HG02763 (cell line): ENCODE data around the gene RPS15A.

Experiments
- ATAC-seq: cut with Tn5 transposase; IDR thresholded peaks from one replicate; pipeline ENCODE4 v1.9.1; 2021; ENCODE audit warnings: mild to moderate bottlenecking, moderate library complexity; ENCODE audit not compliant: unreplicated experiment

Gene RPS15A

DNA sequence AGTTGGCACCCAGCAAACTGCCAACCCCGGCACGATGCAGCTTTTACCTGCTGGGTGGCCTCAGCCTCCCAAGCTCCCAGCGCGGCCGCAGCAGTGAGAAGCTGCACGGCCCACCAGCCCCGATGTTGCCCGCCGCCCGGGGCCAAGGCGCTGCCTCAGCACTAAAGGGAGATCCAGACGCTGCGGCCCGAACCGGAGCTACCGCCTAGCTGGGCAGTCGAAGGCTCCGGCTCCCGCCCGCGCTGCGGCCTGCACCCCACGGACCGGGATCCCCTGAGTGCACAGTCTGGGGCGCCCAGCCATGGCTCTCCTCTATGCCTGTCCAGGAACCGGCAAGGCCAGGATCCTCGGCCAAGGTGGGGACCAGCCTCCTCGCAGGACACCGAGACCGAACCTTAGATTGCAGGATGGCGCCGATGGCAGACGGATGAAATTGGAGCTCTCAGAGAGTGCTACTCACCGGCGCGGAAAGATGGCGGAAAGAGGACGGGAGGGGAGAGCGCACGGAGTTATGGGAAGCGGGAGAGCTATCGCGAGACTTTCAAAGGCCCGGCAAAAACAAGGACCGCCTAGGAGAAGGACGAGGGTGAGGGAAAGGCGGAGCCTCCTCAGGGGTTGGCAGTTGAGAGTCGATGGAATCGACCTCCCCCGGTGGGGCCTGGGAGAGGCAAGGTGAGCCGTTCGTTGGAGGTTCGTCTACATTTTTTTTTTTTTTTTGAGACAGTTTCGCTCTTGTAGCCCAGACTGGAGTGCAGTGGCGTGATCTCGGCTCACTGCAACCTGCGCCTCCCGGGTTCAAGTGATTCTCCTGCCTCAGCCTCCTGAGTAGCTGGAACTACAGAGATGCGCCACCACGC lies at the start of gene RPS15A:
TSS of gene RPS15A (minus strand) at position 485 of the 857 bp plus-strand sequence. CDS start 1,221 bp downstream, outside the sequence.
- ATAC-seq = peak; percentile 93

DNA sequence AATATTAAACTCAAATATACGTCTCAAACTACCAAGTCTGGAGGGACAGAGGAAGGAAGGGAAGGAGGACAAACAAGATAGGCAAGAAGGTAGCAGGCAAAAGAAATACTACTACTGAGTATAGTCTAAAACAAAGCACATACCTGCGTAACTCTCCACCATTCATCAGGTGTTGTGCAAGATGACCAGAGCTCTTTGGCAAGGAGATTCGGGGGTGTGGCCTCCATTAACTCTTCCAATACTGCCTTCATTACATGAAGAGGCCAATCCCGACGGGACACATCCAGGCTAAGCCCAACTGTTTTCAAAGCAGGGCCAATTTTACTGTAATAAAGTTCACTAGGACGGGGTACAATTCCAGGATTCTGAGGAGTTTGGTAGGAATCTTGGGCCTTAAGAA lies 49.4 kb upstream of the RPS15A start:
- ATAC-seq = no peak

DNA sequence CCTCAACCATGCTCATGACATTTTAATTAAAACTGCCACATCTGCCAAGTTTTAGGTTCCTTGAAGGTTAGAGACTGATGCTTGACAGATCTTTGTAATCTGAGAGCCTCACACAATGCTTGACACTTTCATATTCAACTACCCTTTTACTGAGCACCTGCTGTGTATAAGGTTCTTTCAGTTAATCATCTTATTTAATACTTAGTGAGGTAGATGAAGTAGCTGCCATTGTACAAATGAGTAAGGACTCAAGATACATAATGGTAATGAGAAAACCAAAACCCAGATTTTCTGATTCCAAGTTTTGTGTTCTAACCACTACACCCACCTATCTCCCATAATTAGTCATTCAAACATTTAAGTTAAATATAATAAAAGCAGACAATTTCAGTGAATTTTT lies 46.6 kb upstream of the RPS15A start:
- no peak for ATAC-seq

DNA sequence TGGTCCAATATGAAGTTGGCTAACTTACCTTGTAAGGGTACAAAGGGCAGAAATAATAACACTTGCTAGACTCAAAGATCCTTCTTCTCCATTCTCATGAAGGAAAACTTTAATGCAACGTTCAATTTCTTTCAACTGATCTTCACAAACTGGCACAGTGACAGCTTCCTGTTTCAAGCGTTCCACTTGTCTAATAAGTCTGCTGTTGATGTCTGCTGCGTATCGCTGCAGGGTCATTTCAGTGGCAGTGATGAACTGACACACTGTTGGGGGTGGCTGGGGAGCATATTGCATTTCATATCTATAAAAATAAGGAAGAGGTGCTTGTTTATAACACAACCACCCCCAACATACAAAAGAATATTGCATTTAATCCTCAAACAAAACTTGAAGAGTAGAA lies 44.7 kb upstream of the RPS15A start:
- no peak for ATAC-seq

DNA sequence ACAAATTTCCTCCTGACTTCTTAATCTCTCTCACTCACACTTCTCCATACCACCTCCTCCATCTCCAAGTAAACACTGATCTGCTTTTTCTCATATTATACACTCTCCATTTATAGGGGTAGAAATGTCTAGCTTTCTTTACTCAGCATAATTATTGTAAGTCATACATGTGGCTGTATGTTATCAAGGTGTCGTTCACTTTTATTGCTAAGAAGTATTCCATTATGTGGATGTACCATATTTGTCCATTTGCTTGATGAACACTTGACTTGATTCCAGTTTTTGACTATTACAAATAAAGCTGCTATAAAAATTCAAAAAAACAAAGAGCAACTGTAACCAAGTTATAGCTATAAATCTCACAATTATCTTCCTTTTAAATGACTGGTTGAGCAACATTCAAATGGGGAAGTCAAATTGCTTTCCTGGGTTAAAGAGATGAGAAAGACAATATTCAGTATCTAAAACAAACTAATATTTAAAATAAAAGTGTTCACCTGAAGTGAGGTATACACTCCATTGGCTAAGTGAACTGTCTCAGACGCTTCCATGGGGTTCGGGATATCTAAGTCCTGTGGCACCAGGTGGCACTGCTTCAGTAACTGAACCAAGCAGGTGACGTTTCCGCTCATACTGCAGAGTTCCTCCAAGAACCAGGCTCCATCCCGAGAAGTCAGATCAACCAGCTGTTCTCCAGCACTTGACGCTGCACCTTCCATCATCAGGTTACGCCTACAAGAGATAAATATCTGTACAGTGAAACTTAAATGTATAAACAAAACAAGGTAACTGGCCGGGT lies 43.8 kb upstream of the RPS15A start:
- ATAC-seq = no peak

DNA sequence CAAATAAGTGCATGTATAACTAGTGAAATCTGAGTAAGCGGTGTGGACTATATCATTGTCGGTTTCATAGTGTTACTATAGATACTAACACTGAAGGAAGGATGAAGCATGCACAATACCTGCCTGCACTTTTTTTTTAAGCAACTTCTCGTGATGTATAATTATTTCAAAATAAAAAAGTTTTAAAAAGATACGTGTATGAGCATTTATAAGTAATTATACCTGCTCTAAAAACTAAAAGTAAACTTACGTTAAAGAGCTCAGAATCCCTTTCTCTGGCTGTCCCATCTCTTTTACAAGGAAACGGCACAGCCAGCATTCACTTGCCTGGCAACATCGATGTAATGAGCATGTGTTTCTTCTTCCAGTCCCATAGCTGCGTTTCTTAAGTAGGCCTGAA lies 42.5 kb upstream of the RPS15A start:
- ATAC-seq = no peak

DNA sequence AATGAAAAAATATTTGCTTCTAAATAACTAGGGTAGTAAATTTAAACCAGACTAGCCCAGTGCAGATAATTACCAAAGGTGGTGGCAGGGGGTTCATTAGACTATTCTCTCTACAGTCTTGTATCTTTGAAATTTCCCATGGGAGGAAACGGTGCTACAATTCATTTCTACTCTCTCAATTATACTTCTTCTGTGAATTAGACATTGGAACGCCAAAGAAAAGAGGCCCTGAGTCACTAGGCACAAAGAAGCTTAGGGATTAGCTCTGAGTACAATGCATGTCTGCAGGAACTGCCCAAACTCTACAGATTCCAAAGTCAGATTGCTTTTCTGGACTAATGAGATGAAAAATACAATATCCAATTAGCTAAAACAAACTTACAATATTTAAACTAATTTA lies 41.9 kb upstream of the RPS15A start:
- ATAC-seq = no peak

DNA sequence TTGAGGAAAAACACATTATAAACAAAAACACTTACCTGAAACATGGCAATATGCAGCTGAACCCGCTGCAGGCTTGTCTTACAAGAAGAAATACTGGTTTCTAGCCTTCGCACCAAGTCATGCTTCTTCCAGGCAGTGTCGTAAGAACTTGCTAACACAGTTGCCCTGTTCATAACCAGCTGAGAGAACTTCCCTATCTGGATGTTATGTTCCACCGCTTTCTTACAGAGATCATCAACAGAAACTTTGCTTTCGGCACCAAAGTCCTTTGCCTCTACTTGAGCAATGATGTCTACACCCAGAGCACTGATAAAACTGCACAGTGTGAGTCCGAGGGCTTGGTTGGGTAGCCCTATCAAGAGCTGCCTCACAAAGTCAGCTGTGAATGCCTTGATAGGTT lies 39.1 kb upstream of the RPS15A start:
- ATAC-seq = no peak

DNA sequence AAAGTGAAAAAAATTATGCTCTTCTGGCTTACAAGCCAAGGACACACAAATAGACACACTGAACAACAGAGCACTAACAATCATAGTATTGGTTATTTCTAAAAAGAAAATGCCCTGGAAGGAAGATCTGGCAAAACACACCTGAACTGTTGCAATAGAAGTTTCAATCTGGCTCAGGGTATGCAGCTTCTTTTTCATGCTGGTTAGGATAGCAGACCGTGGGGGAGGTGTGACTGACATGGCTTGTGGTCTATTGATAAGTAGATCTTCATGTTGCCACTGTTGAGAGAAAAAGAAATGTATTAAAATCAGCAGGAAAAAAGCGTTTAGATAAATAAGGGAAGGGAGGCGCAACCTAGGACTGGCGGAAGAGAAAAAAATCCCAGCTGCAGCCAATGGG lies 37.8 kb upstream of the RPS15A start:
- no peak for ATAC-seq

DNA sequence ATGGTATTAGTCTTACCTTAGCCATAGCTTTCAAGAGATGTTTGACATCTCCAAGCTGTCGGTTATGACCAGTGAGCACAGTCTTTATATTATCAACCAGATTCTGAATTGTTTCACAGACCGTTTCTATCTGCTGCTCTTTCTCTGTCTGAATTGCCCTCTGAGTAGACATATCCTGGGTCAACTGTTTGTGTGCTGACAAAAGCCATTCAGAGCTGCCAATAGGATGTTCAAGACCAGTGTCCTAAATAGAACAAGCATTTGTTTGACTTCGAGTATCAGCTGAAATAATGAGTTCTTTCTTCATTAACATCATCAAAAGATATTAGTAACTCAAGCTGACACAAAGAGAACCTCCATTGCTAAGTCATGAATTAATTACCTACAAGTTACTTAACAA lies 26.2 kb upstream of the RPS15A start:
- no peak for ATAC-seq

DNA sequence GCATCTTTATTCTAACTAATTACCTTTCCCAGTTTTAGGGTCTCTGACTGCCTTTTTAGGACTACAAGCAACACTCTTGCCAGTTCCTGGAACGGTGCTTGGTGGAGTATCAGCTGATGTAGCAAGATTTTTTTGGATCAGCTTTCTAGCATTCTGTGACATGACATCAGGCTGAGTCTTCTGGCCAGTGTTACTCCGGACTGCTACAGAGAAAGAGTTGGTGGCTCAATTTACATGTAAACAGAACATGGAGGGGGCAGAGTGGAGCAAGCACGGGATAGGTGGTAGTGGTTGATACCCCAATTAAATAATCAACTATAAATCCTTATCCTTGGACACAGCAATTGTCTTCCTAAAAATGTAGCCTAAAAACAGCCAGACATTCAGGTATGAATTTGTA lies 21.8 kb upstream of the RPS15A start:
- no peak for ATAC-seq

DNA sequence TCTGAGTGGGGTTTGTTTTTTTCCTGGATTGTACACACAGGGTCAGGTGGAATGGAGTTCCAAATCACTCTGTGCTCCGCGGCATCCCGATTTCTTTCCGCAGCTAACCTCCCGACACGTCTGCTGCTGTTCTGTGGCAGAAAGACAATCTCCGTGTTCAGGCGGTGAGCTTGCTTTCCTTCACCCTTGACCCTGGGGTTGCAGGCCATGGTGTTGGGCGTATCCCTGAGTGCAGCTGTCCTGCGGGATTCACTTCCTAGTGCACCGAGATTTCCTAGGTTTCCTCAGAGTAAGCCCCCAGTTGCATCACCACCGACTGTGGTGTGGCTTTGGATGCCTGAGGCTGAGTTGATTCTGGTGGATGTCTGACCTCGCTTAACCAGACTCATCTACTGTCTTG lies 19.0 kb upstream of the RPS15A start:
- ATAC-seq = no peak

DNA sequence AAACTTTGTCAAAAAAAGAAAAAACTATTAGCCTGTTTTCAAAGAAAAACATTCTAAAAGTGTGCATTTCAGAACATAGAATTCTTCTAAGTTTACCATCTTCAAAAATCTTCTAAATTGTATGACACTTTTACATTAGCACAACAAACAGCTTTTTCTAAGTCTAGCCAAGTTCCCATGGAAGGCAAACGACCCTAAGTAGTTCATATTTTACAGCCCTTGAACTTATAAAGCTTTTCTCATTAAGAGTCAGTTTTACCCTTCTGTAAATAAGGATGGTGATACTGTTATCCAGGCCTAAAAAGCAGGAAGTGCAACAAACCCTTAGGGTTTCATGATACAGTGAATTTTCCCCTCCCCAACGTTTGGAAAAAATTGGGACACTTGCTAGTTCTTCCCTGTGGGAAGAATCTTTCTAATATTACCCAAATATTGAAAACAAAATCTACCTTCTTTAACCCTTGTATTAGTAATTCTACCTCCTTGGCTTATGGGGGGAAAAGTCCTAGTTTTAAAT lies 15.2 kb upstream of the RPS15A start:
- ATAC-seq = no peak

DNA sequence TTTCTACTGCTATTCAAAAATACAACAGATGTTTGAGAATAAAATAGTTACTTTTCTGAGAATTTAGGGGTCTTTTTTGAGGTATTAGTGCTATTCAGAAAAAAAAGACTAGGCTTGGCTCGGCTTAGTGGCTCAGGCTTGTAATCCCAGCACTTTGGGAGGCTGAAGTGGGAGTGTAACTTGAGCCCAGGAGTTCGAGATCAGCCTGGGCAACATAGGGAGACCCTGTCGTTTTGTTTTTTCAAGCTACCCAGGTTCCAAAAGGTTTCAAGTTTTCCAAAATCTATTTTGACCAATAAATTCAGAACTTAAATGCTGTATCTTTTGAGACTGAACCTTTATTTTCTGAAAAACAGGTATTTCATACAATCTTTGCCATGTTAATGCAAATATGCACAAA lies 14.4 kb upstream of the RPS15A start:
- no peak for ATAC-seq

DNA sequence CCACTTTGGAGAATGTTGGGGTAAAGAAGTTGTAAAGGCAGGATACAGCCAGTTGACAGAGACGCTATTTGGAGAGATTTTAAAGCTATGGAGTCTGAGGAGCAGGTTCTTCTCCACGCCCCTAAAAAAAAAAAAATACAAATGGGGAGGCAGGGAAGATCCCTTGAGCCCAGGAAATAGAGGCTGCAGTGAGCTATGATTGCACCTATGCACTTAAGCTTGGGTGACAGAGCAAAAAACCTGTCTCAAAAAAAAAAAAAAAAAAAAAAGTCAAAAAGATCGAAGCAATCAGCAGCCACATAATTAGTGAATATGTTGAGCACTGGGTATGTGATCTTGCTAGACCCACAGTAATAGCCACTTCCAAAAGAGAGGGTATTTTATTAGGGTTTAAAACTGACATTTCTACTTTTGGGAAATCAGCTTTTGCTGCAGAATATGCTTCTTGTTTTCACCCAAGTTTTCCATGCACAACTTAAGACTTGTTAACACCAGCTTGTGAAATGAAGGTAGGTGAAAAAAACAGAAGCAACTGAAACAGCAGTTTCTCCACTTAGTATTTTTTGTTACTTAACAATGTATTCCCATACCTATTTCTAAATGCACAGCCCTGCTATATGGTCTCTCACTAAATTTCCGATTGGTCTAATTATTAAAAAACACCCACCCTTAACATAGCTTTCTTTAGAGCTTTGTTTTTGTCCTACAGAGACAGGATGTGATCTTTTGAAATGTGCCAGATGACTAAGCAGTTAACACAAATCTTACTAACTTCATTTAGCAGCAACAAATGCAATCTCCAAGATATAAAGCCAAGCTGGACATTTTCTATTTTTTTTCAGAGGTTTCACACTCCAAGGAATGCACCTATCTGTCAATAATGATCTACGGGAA lies 13.7 kb upstream of the RPS15A start:
- no peak for ATAC-seq

DNA sequence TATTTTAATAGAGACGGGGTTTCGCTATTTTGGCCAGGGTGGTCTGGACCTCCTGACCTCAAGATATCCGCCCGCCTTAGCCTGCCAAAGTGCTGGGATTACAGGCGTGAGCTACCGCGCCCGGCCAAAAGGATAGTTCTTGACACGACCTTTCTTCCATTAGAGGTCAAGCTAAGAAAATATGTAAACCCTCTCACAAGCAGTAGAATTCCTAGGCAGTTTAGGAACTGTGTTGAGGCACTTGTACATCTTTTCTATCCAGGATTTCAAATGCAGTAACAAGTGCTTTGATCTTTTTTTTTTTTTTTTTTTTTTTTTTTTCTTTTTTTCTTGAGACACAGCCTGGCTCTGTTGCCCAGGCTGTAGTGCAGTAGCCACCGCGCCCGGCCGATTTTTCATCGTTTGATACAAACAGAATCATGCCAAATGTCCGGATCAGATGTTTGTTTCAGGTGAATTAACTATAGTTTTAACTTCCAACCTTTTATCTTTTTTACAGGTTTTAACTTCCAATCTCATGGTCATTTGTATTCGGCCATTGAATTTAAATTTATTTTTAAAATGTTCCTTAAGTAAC lies 12.7 kb upstream of the RPS15A start:
- ATAC-seq = no peak

DNA sequence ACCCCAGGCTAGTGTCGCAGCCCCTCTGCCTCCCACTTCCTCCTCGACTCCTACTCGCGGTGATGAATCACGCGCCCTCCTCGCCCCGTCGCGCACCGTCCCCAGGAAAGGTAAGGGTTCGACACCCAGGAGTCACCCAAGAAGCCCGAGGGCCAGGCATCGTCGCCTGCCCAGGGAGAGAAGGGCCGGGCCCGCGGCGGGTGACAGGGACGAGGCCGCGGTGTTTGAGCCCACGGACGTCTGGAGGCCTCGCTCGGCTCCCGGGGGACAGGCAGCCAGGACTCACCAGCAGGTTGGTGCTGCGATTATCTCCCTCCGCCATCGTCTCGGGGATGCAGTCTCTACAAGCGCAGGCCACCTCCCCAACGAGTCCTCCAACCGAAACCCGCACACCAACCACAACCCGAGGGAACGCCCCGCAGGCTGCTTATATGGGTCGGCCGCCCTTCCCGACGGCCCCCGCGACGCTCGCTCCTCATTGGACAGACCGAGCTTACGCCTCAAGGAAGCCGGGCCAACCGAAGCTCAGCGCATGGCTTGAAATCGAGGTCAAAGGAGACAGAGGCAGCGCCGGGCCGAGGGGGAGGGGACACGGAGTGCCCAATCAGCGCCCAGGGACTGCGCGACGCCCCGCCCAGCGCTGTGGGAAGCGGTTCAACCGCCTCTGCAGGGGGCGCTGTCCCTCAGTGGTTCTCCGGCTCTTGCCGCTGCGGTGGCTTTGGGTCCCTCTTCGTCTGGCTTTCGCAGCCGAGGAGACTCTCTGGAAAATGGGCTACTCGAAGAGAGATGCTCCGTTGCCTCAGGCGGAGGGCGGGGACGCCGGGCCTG lies 11.2 kb upstream of the RPS15A start, which contains the start of gene ARL6IP1:
TSS of gene ARL6IP1 (minus strand) at position 405 of the 828 bp plus-strand sequence. CDS start at position 322, 83 bp downstream.
- peak; percentile 94 for ATAC-seq

DNA sequence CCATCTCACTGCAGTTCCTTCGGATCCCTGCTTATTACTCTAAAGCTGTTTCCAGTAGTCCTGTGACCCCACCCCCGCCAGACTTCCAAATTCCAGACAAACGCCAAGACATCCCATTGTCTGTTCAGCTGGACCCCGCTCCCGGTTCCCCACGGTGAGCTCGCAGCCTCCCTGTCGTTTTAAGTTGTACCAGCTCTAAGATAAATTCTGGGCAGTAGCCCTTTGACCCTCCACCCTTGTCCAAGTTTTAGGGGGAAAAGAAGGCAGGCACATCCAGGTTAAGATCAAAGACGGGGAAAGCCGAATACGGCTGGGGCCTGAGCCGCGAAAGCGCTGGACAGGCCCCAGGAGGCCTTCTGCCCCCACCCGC lies 10.6 kb upstream of the RPS15A start:
- ATAC-seq = no peak

DNA sequence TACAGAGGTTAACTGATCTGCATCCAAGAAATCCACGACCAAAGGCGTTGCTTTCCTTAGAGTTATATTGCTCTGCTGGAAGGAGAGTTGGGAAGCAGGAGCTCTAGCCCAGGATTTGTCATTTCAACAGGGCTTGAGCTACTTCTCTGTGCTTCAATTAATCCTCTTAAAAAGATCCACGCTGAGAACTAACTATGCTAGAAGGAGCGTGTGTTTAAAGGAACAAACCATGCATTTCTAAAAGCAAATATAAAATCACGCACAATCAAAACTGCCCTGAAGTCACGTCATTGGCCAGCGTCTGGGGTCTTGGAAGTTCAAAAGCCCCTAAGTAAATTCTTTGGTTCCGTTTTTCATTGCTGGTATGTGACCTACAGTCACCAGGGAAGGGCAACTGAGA lies 10.2 kb upstream of the RPS15A start:
- ATAC-seq = no peak

DNA sequence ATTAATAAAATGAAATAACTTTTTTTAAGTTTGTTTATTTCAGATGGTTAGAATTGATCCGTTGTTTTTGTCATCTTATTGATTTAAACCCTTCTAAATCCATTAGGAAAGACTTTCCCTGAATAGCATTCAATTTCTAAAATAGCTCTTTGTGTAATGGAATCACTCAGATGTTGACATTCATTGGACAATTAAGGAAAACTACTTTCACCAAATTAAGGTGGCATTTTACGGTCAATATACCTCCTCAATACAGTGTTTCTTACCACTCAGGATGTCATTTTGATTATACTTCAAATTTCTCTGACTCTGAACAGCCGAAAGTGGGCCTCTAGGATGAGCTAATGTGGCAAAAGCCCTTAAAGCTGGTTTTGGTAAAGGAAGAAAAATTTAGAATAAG lies 9.4 kb upstream of the RPS15A start:
- no peak for ATAC-seq
